HG03039 (cell line): Measurements from ENCODE around the gene OVCA2.
"Not testable (repeated sequence)": the region's sequence is repeated elsewhere in the genome, so short reads cannot be mapped to it uniquely, and the experiment has no call there.

Experiments used
- ATAC-seq: cut with Tn5 transposase; IDR thresholded peaks from one replicate; pipeline ENCODE4 v1.9.1; 2021; ENCODE audit warnings: mild to moderate bottlenecking, moderate library complexity; ENCODE audit not compliant: unreplicated experiment

OVCA2 gene

GRCh38 chr17:2013220-2013993, 28.4 kb upstream of the OVCA2 start:
- not testable (repeated sequence) for ATAC-seq

- no peak for ATAC-seq
These were observed 27.9 kb upstream of the OVCA2 start for GRCh38 chr17:2013994-2014317.

- no peak for ATAC-seq
These were observed 26.5 kb upstream of the OVCA2 start for GRCh38 chr17:2015314-2015713.

GRCh38 chr17:2016494-2016893, 25.3 kb upstream of the OVCA2 start:
- ATAC-seq: no peak

GRCh38 chr17:2017274-2017941, 24.4 kb upstream of the OVCA2 start:
- ATAC-seq: no peak

GRCh38 chr17:2018716-2019510, 22.9 kb upstream of the OVCA2 start:
- ATAC-seq: no peak

- no peak for ATAC-seq
These were observed 22.1 kb upstream of the OVCA2 start for GRCh38 chr17:2019723-2020122.

- no peak for ATAC-seq
These were observed 21.1 kb upstream of the OVCA2 start for GRCh38 chr17:2020721-2021120.

- ATAC-seq: no peak
These were observed 19.1 kb upstream of the OVCA2 start for GRCh38 chr17:2022647-2023240.

GRCh38 chr17:2023256-2023655, 18.6 kb upstream of the OVCA2 start:
- no peak for ATAC-seq

GRCh38 chr17:2023692-2024571, 17.9 kb upstream of the OVCA2 start:
- ATAC-seq: no peak

- no peak for ATAC-seq
These were observed 17.1 kb upstream of the OVCA2 start for GRCh38 chr17:2024572-2025219.

- ATAC-seq: no peak
These were observed 16.6 kb upstream of the OVCA2 start, which contains the start of gene RTN4RL1 for GRCh38 chr17:2025220-2025621. Gene RTN4RL1, minus strand, starts transcription at chr17:2025334. Its CDS starts 469 bp downstream, at chr17:2024865.

- no peak for ATAC-seq
These were observed 16.1 kb upstream of the OVCA2 start for GRCh38 chr17:2025622-2026309.

GRCh38 chr17:2027528-2028233, 14.1 kb upstream of the OVCA2 start:
- ATAC-seq: no peak

GRCh38 chr17:2028234-2028614, 13.6 kb upstream of the OVCA2 start:
- no peak for ATAC-seq

GRCh38 chr17:2028737-2029136, 13.1 kb upstream of the OVCA2 start:
- ATAC-seq: no peak

- ATAC-seq: peak; percentile 42
These were observed 11.7 kb upstream of the OVCA2 start, which contains the start of gene DPH1 for GRCh38 chr17:2029911-2030778. Gene DPH1, plus strand, starts transcription at chr17:2030153. Its CDS starts 17 bp downstream, at chr17:2030170.
